Cardiac septum (tissue), 1 donor: ENCODE measurements around the gene ZC3H12D. TPM values are rescaled to one million over a fixed set of nuclear protein-coding genes. Genes with fewer than 3 reads are reported as not detected.
"Not testable (repeated sequence)": the region's sequence is repeated elsewhere in the genome, so short reads cannot be mapped to it uniquely, and the experiment has no call there.

Experiments used
- DNase-seq: peaks from one replicate; pipeline ENCODE4 v3.0.0-alpha.2; 2020; ENCODE audit warnings: low spot score
- intact Hi-C: fragments of 100-400 bp; cut with DNase I; formaldehyde crosslinking; loops from one replicate; pipeline ENCODE4 v1.14.0; 2022
- total RNA-seq: library from RNA; stranded (reverse); fragmentation: NEBNext Ultra II Directional; extraction: Animal tissue kit (Norgen Biotek cat#: 25700); gene quantifications from one replicate; pipeline ENCODE4 v1.2.1, GENCODE V29; 2021
- donor health status: DM: no; HTN: no; CAD: no.

ZC3H12D gene
- total RNA-seq, 1 donor from 2014 or later: 0.35 TPM

GRCh38 chr6:149463781-149464180, 21.0 kb downstream of the ZC3H12D start:
- intact Hi-C loops: no loop called here
- no peak for DNase-seq

GRCh38 chr6:149462712-149463111, 22.1 kb downstream of the ZC3H12D start:
- DNase-seq, intact Hi-C loops: not testable (repeated sequence)

GRCh38 chr6:149461670-149462069, 23.1 kb downstream of the ZC3H12D start:
- intact Hi-C loops: no loop called here
- no peak for DNase-seq

GRCh38 chr6:149460249-149460648, 24.6 kb downstream of the ZC3H12D start:
- peak; percentile 46 for DNase-seq
- intact Hi-C loops: not testable (repeated sequence)

- no peak for DNase-seq
- intact Hi-C loops: no loop called here
These were observed 25.1 kb downstream of the ZC3H12D start for GRCh38 chr6:149459761-149460160.

- DNase-seq: no peak
- intact Hi-C loops: no loop called here
These were observed 26.0 kb downstream of the ZC3H12D start for GRCh38 chr6:149458806-149459205.

GRCh38 chr6:149458196-149458595, 26.6 kb downstream of the ZC3H12D start:
- intact Hi-C loops: no loop called here
- no peak for DNase-seq

GRCh38 chr6:149457316-149457884, 27.4 kb downstream of the ZC3H12D start:
- DNase-seq: no peak
- intact Hi-C loops: no loop called here

GRCh38 chr6:149456311-149457021, 28.3 kb downstream of the ZC3H12D start:
- DNase-seq: no peak
- intact Hi-C loops: no loop called here

GRCh38 chr6:149455031-149455732, 29.6 kb downstream of the ZC3H12D start:
- intact Hi-C loops: no loop called here
- DNase-seq: no peak

GRCh38 chr6:149454346-149454848, 30.4 kb downstream of the ZC3H12D start:
- DNase-seq: peak; percentile 96
- intact Hi-C loops: no loop called here

GRCh38 chr6:149453597-149454345, 31.0 kb downstream of the ZC3H12D start:
- intact Hi-C loops: no loop called here
- DNase-seq: peak; percentile 55

GRCh38 chr6:149452037-149452939, 32.5 kb downstream of the ZC3H12D start:
- no peak for DNase-seq
- intact Hi-C loops: no loop called here

- intact Hi-C loops: no loop called here
These were observed 33.3 kb downstream of the ZC3H12D start for GRCh38 chr6:149451376-149452036.

GRCh38 chr6:149450679-149451375, 34.0 kb downstream of the ZC3H12D start:
- intact Hi-C loops: no loop called here
- no peak for DNase-seq

More at GRCh38 chr6:149451376-149452036, 33.3 kb downstream of the ZC3H12D start:
- no peak for DNase-seq

GRCh38 chr6:149449831-149450678, 34.8 kb downstream of the ZC3H12D start:
- intact Hi-C loops: no loop called here
- no peak for DNase-seq
